K562 (cell line): ENCODE measurements around the gene RSRP1. TPM values are rescaled to one million over a fixed set of nuclear protein-coding genes. Genes with fewer than 3 reads are reported as not detected.

Experiments
- CBFA2T2 ChIP-seq: fragments of 450-650 bp; conservative IDR thresholded peaks from 2 replicates; pipeline ENCODE4 v1.6.1; 2017; ENCODE audit warnings: mild to moderate bottlenecking
- CBX5 ChIP-seq: IDR thresholded peaks from 2 replicates; pipeline ENCODE4 v1.6.1; 2014; ENCODE audit warnings: low read depth, borderline replicate concordance
- ETV1 ChIP-seq: fragments of 450-650 bp; conservative IDR thresholded peaks from 2 replicates; pipeline ENCODE4 v1.6.1; 2016; ENCODE audit warnings: missing genetic modification characterization, control low read depth, low read depth, missing compliant biosample characterization
- ETV6 ChIP-seq, 3 experiments: fragments of 150-350 bp in 1 of 3; sonication (generic) in 1 of 3; formaldehyde crosslinking in 1 of 3; IDR thresholded peaks; 2 replicates each; pipeline versions ENCODE4 v1.6.1 to v1.8.0; 2014 to 2022; ENCODE audit warnings: borderline replicate concordance in 2 of 3, low read depth in 2 of 3, antibody characterized with exemption in 1 of 3, low read length in 1 of 3, mild to moderate bottlenecking in 1 of 3, missing genetic modification reagents in 1 of 3
- FOXJ2 ChIP-seq: fragments of 200-800 bp; sonication (Bioruptor generic); IDR thresholded peaks from 2 replicates; pipeline ENCODE4 v1.6.1; 2016; ENCODE audit warnings: missing genetic modification characterization, missing compliant biosample characterization
- FOXJ3 ChIP-seq: sonication (generic); formaldehyde crosslinking; IDR thresholded peaks from 2 replicates; pipeline ENCODE4 v1.4.0; 2020; ENCODE audit warnings: mild to moderate bottlenecking, missing genetic modification reagents
- FOXK2 ChIP-seq, 2 experiments: fragments of 450-650 bp; IDR thresholded peaks in 1 of 2; conservative IDR thresholded peaks in 1 of 2; 2 replicates each; pipeline ENCODE4 v1.6.1; 2016; ENCODE audit warnings: low read depth in 2 of 2, mild to moderate bottlenecking in 1 of 2
- HSF4 ChIP-seq: fragments of 250-450 bp; sonication (Bioruptor Pico); IDR thresholded peaks from 2 replicates; pipeline ENCODE4 v2.1.2; 2022; ENCODE audit warnings: mild to moderate bottlenecking, moderate library complexity, borderline replicate concordance
- KLF13 ChIP-seq: fragments of 450-650 bp; IDR thresholded peaks from 2 replicates; pipeline ENCODE4 v1.6.1; 2016; ENCODE audit warnings: missing genetic modification characterization, low read depth, mild to moderate bottlenecking, missing compliant biosample characterization, moderate library complexity, borderline replicate concordance
- MAFG ChIP-seq: fragments of 450-650 bp; conservative IDR thresholded peaks from 2 replicates; pipeline ENCODE4 v1.6.1; 2016; ENCODE audit warnings: missing genetic modification characterization, missing compliant biosample characterization
- NELFE ChIP-seq: IDR thresholded peaks from 2 replicates; pipeline ENCODE4 v1.6.1; 2011; ENCODE audit warnings: mild to moderate bottlenecking; ENCODE audit not compliant: insufficient read depth, insufficient read length
- NFIC ChIP-seq: fragments of 450-650 bp; IDR thresholded peaks from 2 replicates; pipeline ENCODE4 v1.6.1; 2017; ENCODE audit warnings: mild to moderate bottlenecking, inconsistent platforms
- SMC3 ChIP-seq: conservative IDR thresholded peaks from 2 replicates; pipeline ENCODE4 v1.6.1; 2011; ENCODE audit warnings: low read depth, low read length, improper control_type of control experiment; ENCODE audit not compliant: insufficient read depth
- TAL1 ChIP-seq: fragments of 450-650 bp; IDR thresholded peaks from 2 replicates; pipeline ENCODE4 v1.6.1; 2016; ENCODE audit warnings: mild to moderate bottlenecking
- ZNF224 ChIP-seq: sonication (generic); formaldehyde crosslinking; IDR thresholded peaks from 2 replicates; pipeline ENCODE4 v1.8.0; 2022; ENCODE audit warnings: mild to moderate bottlenecking, missing genetic modification reagents
- ZNF584 ChIP-seq: fragments of 200-800 bp; sonication (Bioruptor generic); IDR thresholded peaks from 2 replicates; pipeline ENCODE4 v1.6.1; 2016; ENCODE audit warnings: low read depth, mild to moderate bottlenecking, missing genetic modification characterization, missing compliant biosample characterization
- polyA plus RNA-seq, 8 experiments: library from polyadenylated mRNA; depleted of rRNA in 4 of 8; stranded (reverse) in 5 of 8; unstranded in 3 of 8; fragments of >200 nt; fragmentation: Nextera tagmentation in 2 of 8; fragmentation: Illumina TruSeq in 1 of 8; extraction: Ambion mirVana in 2 of 8; extraction: Trizol in 1 of 8; gene quantifications; 2 replicates each; pipeline versions ENCODE4 v1.2.1 to v1.2.3, GENCODE V29; 2011 to 2014; ENCODE audit warnings: inconsistent platforms in 1 of 8, missing spikeins in 1 of 8
- total RNA-seq, 7 experiments: library from RNA; depleted of rRNA in 6 of 7; stranded (reverse); fragments of >200 nt in 6 of 7; fragmentation: Illumina TruSeq in 2 of 7; extraction: Trizol in 2 of 7; gene quantifications; 2 replicates each; pipeline versions ENCODE4 v1.2.1 to v1.2.3, GENCODE V29; 2011 to 2021; ENCODE audit warnings: low replicate concordance in 1 of 7
- TF ChIP-seq, protein P1 (sequence below): fragments of 250-450 bp; sonication (Bioruptor Pico); IDR thresholded peaks from 2 replicates; pipeline ENCODE4 v1.5.1; 2021; ENCODE audit warnings: mild to moderate bottlenecking
- TF ChIP-seq, protein P2 (sequence below): fragments of 250-450 bp; sonication (Bioruptor Pico); IDR thresholded peaks from 2 replicates; pipeline ENCODE4 v1.4.0; 2020; ENCODE audit warnings: borderline replicate concordance
- TF ChIP-seq, protein P3 (sequence below): sonication (generic); formaldehyde crosslinking; IDR thresholded peaks from 2 replicates; pipeline ENCODE4 v1.4.0; 2020; ENCODE audit warnings: mild to moderate bottlenecking, missing genetic modification reagents
- TF ChIP-seq, protein P4 (sequence below): fragments of 250-450 bp; sonication (Bioruptor Pico); IDR thresholded peaks from 2 replicates; pipeline ENCODE4 v1.8.0; 2021; ENCODE audit warnings: borderline replicate concordance, mild to moderate bottlenecking, moderate library complexity; ENCODE audit not compliant: poor library complexity, severe bottlenecking
- TF ChIP-seq, protein P5 (sequence below), 2 experiments: fragments of 450-650 bp in 1 of 2; sonication (generic) in 1 of 2; formaldehyde crosslinking in 1 of 2; IDR thresholded peaks in 1 of 2; conservative IDR thresholded peaks in 1 of 2; 2 replicates each; pipeline versions ENCODE4 v1.6.1 to v1.8.1; 2016 to 2023; ENCODE audit warnings: mild to moderate bottlenecking in 2 of 2, moderate library complexity in 2 of 2, inconsistent platforms in 1 of 2, missing genetic modification reagents in 1 of 2

Gene RSRP1
- total and polyA plus RNA-seq, 9 of the 15 experiments (the other 6 are each of a cell fraction or from before 2014, with no cell fraction given): 27.2 to 283 (median 146) TPM

DNA sequence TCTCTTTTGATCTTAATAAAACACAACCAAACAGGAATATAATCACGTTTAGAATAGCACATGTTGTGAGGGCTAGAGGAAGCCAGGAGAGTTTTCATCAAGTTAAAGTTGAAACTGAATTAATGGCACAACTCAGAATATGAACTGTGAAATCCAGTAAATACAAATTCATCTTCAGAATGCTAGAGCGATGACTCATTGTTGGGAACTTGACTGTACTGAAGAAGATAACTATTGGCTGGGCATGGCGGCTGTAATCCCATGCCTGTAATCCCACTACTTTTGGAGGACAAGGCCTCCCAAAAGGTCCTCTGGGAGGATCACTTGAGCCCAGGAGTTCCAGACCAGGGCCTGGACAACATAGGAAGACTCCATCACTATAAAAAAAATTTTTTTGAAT, 23.8 kb downstream of the RSRP1 start (continued):
- TF ChIP-seq KLF13 (no peak), NFIC (no peak), ZNF224 (CRISPR knock-in tag) (no peak), TAL1 (no peak), FOXJ2 (tag) (no peak), FOXJ3 (CRISPR knock-in tag) (no peak), ETV6 (IDR thresholded peaks at IDR 0.05; ENCODE audit: borderline replicate concordance in 1 of 2, low read depth in 2 of 2, low read length in 1 of 2) (no peak), ETV6 (CRISPR knock-in tag; IDR thresholded peaks at IDR 0.05; ENCODE audit: borderline replicate concordance) (no peak), SMC3 (no peak), MAFG (tag) (0 out of 2 replicates have a peak, but pooled peaks have one; percentile 10), ETV1 (tag) (no peak), NELFE (no peak), CBX5 (no peak), HSF4 (no peak), CBFA2T2 (no peak), FOXK2 (conservative IDR thresholded peaks at IDR 0.05 in 1 of 2, IDR thresholded peaks at IDR 0.05 in 1 of 2; ENCODE audit: low read depth in 2 of 2) (no peak), ZNF584 (no peak)
- TF ChIP-seq, protein P1, sequence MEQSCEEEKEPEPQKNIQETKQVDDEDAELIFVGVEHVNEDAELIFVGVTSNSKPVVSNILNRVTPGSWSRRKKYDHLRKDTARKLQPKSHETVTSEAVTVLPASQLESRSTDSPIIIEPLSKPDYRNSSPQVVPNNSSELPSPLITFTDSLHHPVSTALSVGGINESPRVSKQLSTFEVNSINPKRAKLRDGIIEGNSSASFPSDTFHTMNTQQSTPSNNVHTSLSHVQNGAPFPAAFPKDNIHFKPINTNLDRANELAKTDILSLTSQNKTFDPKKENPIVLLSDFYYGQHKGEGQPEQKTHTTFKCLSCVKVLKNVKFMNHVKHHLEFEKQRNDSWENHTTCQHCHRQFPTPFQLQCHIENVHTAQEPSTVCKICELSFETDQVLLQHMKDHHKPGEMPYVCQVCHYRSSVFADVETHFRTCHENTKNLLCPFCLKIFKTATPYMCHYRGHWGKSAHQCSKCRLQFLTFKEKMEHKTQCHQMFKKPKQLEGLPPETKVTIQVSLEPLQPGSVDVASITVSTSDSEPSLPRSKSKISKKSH (CRISPR knock-in tag): no peak
- TF ChIP-seq, protein P2, sequence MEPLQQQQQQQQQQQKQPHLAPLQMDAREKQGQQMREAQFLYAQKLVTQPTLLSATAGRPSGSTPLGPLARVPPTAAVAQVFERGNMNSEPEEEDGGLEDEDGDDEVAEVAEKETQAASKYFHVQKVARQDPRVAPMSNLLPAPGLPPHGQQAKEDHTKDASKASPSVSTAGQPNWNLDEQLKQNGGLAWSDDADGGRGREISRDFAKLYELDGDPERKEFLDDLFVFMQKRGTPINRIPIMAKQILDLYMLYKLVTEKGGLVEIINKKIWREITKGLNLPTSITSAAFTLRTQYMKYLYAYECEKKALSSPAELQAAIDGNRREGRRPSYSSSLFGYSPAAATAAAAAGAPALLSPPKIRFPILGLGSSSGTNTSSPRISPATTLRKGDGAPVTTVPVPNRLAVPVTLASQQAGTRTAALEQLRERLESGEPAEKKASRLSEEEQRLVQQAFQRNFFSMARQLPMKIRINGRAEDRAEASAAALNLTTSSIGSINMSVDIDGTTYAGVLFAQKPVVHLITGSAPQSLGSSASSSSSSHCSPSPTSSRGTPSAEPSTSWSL (CRISPR knock-in tag): no peak
- TF ChIP-seq, protein P3, sequence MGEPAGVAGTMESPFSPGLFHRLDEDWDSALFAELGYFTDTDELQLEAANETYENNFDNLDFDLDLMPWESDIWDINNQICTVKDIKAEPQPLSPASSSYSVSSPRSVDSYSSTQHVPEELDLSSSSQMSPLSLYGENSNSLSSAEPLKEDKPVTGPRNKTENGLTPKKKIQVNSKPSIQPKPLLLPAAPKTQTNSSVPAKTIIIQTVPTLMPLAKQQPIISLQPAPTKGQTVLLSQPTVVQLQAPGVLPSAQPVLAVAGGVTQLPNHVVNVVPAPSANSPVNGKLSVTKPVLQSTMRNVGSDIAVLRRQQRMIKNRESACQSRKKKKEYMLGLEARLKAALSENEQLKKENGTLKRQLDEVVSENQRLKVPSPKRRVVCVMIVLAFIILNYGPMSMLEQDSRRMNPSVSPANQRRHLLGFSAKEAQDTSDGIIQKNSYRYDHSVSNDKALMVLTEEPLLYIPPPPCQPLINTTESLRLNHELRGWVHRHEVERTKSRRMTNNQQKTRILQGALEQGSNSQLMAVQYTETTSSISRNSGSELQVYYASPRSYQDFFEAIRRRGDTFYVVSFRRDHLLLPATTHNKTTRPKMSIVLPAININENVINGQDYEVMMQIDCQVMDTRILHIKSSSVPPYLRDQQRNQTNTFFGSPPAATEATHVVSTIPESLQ: no peak
- TF ChIP-seq, protein P4, sequence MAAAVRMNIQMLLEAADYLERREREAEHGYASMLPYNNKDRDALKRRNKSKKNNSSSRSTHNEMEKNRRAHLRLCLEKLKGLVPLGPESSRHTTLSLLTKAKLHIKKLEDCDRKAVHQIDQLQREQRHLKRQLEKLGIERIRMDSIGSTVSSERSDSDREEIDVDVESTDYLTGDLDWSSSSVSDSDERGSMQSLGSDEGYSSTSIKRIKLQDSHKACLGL (CRISPR knock-in tag): no peak
- TF ChIP-seq, protein P5, sequence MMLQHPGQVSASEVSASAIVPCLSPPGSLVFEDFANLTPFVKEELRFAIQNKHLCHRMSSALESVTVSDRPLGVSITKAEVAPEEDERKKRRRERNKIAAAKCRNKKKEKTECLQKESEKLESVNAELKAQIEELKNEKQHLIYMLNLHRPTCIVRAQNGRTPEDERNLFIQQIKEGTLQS (IDR thresholded peaks at IDR 0.05): peak; percentile 86
- TF ChIP-seq, protein P5 (CRISPR knock-in tag; conservative IDR thresholded peaks at IDR 0.05): no peak
